Esophagus squamous epithelium (tissue), 5 donors: ENCODE results near the gene COL6A3. TPM values are rescaled to one million over a fixed set of nuclear protein-coding genes. Genes with fewer than 3 reads are reported as not detected.
A peak's percentile ranks its signal among the peaks of the same experiment; 100 is the strongest.

ENCODE experiments used
- DNase-seq: peaks from one replicate; lab custom pipeline; 2025; lab: John Stamatoyannopoulos, UW
- H3K27ac ChIP-seq, 4 donors: fragments of 200-600 bp; sonication (generic); one replicate each; pipeline ENCODE4 v1.5.1; 2016 to 2019; ENCODE audit warnings: mild to moderate bottlenecking in 1 of 4
- H3K27me3 ChIP-seq, 4 donors: fragments of 200-600 bp; sonication (generic); 1 replicate in 3 of 4; 2 replicates in 1 of 4; pipeline versions ENCODE4 v1.5.1 to v1.6.0; 2017 to 2021; ENCODE audit warnings: antibody characterized with exemption in 1 of 4
- H3K36me3 ChIP-seq, 3 donors: fragments of 200-600 bp; sonication (generic); one replicate each; pipeline ENCODE4 v1.5.1; 2016 to 2019
- H3K4me1 ChIP-seq, 3 donors: fragments of 200-600 bp; sonication (generic); one replicate each; pipeline ENCODE4 v1.5.1; 2017 to 2019
- H3K4me3 ChIP-seq, 4 donors: fragments of 200-600 bp; sonication (generic); 1 replicate in 3 of 4; 2 replicates in 1 of 4; pipeline ENCODE4 v1.5.1; 2016 to 2019; ENCODE audit warnings: mild to moderate bottlenecking in 2 of 4, moderate library complexity in 1 of 4
- H3K9me3 ChIP-seq, 3 donors: fragments of 200-600 bp; sonication (generic); one replicate each; pipeline ENCODE4 v1.5.1; 2016 to 2019
- POLR2A ChIP-seq, 4 donors: fragments of 450-650 bp; IDR thresholded peaks; one replicate each; pipeline ENCODE4 v1.6.1; 2017; ENCODE audit warnings: antibody characterized with exemption in 4 of 4, mild to moderate bottlenecking in 4 of 4, moderate library complexity in 3 of 4
- WGBS, 2 donors: methylation state at CpG; one replicate each; pipeline ENCODE4 v1.1.5; 2018; 5-methylcytosine and 5-hydroxymethylcytosine counted together
- intact Hi-C: fragments of 100-400 bp; cut with DNase I; formaldehyde crosslinking; loops from one replicate; pipeline ENCODE4 v1.15.0; 2022
- total RNA-seq, 4 donors: library from RNA; depleted of rRNA; stranded (reverse); fragments of >200 nt; gene quantifications; one replicate each; pipeline ENCODE4 v1.1.0, GENCODE V29; 2016
- TF ChIP-seq, protein P1 (sequence below), 6 experiments: fragments of 450-650 bp in 4 of 6; fragments of 200-600 bp in 2 of 6; sonication (generic) in 2 of 6; IDR thresholded peaks; one replicate each; pipeline ENCODE4 v1.5.1; 2016 to 2019; ENCODE audit warnings: antibody characterized with exemption in 6 of 6, mild to moderate bottlenecking in 4 of 6, moderate library complexity in 4 of 6
- donor health status: DM: yes; HTN: yes; CAD: no.

Gene COL6A3
- total RNA-seq, 4 donors from 2014 or later = 8.9 to 138 (median 46.5) TPM

GRCh38 chr2:237388036-237388435 is 25.9 kb downstream of the COL6A3 start:
- WGBS, 2 donors = 59 to 72% methylated on average over 4 to 5 of the region's 5 CpGs
- Histone ChIP-seq H3K27me3 (no peaks in the 10 kb centered on the region), H3K36me3 (peaks cover 0 to 6% (median 0%) of the 10 kb centered on the region in 3 donors), H3K27ac (no peak overlapping the region), H3K4me1 (peaks cover 0 to 5% (median 0%) of the 10 kb centered on the region in 3 donors), H3K4me3 (no peak overlapping the region), H3K9me3 (no peaks in the 10 kb centered on the region)
- intact Hi-C loops = no loop called here
- no peak for DNase-seq
- TF ChIP-seq POLR2A (IDR thresholded peaks at IDR 0.05) = no peak
- TF ChIP-seq, protein P1, sequence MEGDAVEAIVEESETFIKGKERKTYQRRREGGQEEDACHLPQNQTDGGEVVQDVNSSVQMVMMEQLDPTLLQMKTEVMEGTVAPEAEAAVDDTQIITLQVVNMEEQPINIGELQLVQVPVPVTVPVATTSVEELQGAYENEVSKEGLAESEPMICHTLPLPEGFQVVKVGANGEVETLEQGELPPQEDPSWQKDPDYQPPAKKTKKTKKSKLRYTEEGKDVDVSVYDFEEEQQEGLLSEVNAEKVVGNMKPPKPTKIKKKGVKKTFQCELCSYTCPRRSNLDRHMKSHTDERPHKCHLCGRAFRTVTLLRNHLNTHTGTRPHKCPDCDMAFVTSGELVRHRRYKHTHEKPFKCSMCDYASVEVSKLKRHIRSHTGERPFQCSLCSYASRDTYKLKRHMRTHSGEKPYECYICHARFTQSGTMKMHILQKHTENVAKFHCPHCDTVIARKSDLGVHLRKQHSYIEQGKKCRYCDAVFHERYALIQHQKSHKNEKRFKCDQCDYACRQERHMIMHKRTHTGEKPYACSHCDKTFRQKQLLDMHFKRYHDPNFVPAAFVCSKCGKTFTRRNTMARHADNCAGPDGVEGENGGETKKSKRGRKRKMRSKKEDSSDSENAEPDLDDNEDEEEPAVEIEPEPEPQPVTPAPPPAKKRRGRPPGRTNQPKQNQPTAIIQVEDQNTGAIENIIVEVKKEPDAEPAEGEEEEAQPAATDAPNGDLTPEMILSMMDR (IDR thresholded peaks at IDR 0.05) = no peak

DNA sequence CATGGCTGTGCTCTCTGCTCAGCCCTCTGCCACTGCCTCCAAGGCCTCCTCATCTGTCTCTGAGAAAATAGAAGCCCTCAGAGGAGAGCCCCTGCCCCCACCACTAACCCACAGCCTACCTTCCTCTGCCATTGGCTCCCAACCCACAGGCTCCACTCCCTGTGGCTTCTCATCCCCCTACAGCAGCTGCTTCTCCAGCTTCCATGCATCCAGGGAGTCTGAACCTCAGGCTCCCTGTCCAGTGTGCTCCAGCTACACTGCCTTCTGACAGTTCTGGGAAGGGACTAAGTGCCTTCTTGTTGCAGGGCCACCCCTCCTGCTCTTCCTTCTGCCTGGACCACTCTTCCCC is 29.3 kb downstream of the COL6A3 start:
- H3K4me1 ChIP-seq = peaks cover 0 to 5% (median 0%) of the 10 kb centered on the region in 3 donors
- TF ChIP-seq, protein P1 (IDR thresholded peaks at IDR 0.05) = no peak
- TF ChIP-seq POLR2A (IDR thresholded peaks at IDR 0.05) = no peak
- intact Hi-C loops = no loop called here
- H3K4me3 ChIP-seq = no peak overlapping the region
- H3K27me3 ChIP-seq = no peaks in the 10 kb centered on the region
- no peak for DNase-seq
- H3K27ac ChIP-seq = peak overlapping the region in 3 of 4 donors; percentile 16 to 59 (median 40)
- H3K36me3 ChIP-seq = peaks cover 0 to 19% (median 4%) of the 10 kb centered on the region in 3 donors
- no peaks in the 10 kb centered on the region for H3K9me3 ChIP-seq

GRCh38 chr2:237383991-237384671 is 29.8 kb downstream of the COL6A3 start:
- Histone ChIP-seq H3K27ac (peak overlapping the region in 3 of 4 donors; percentile 16 to 59 (median 40)), H3K27me3 (peaks cover 0 to 2% (median 0%) of the 10 kb centered on the region in 4 donors), H3K9me3 (no peaks in the 10 kb centered on the region), H3K4me3 (no peak overlapping the region), H3K36me3 (peaks cover 0 to 19% (median 4%) of the 10 kb centered on the region in 3 donors), H3K4me1 (peaks cover 0 to 5% (median 0%) of the 10 kb centered on the region in 3 donors)
- WGBS, 2 donors = 64 to 81% methylated on average over 5 to 6 of the region's 6 CpGs
- no peak for DNase-seq
- intact Hi-C loops = no loop called here
- no peak for TF ChIP-seq POLR2A (IDR thresholded peaks at IDR 0.05)

DNA sequence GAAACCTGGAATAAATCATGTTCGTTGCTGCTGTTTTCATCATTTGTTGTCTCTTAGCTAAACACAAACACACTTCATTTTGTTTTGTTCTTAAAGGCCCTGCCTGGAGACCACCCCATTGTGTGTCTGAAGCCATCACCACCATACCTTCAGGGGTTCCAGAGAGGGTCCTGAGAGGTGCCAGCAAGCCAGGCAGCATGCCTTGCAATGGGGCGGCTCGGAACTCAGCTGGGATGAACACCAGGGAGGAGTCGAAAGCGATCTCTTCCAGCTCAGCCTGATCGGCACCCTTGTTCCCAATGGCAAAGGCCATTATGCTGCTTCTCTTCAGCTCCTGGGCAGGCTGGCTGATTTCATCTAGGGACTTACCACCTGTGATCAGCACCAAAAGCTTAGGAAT is 33.2 kb downstream of the COL6A3 start:
- Histone ChIP-seq H3K4me1 (peaks cover 0 to 5% (median 0%) of the 10 kb centered on the region in 3 donors), H3K36me3 (peaks cover 0 to 35% (median 4%) of the 10 kb centered on the region in 3 donors), H3K9me3 (no peaks in the 10 kb centered on the region), H3K4me3 (no peak overlapping the region), H3K27me3 (peaks cover 0 to 7% (median 0%) of the 10 kb centered on the region in 4 donors), H3K27ac (peak overlapping the region in 1 of 4 donors; percentile 21)
- TF ChIP-seq POLR2A (IDR thresholded peaks at IDR 0.05) = no peak
- TF ChIP-seq, protein P1 (IDR thresholded peaks at IDR 0.05) = no peak
- no peak for DNase-seq
- intact Hi-C loops = no loop called here
- 83 to 87% methylated on average over 1 to 2 of the region's 6 CpGs for WGBS, 2 donors

- Histone ChIP-seq H3K36me3 (peaks cover 0 to 41% (median 4%) of the 10 kb centered on the region in 3 donors), H3K4me3 (no peak overlapping the region), H3K9me3 (no peaks in the 10 kb centered on the region), H3K27ac (no peak overlapping the region), H3K27me3 (peaks cover 0 to 7% (median 0%) of the 10 kb centered on the region in 4 donors), H3K4me1 (peaks cover 0 to 2% (median 0%) of the 10 kb centered on the region in 3 donors)
- no peak for TF ChIP-seq POLR2A (IDR thresholded peaks at IDR 0.05)
- TF ChIP-seq, protein P1 (IDR thresholded peaks at IDR 0.05) = no peak
- intact Hi-C loops = no loop called here
- no peak for DNase-seq
- 46 to 56% methylated on average over 3 of the region's 3 CpGs for WGBS, 2 donors
Observed at GRCh38 chr2:237379636-237380035, 34.3 kb downstream of the COL6A3 start.
